GM21526 (cell line): ENCODE data around the gene RSKR.
A peak's percentile ranks its signal among the peaks of the same experiment; 100 is the strongest.
"Not testable (repeated sequence)": the region's sequence is repeated elsewhere in the genome, so short reads cannot be mapped to it uniquely, and the experiment has no call there.

Experiments used
- ATAC-seq: cut with Tn5 transposase; IDR thresholded peaks from one replicate; pipeline ENCODE4 v1.9.1; 2021; ENCODE audit warnings: moderate library complexity; ENCODE audit not compliant: unreplicated experiment, low FRiP score

The RSKR gene, protein sequence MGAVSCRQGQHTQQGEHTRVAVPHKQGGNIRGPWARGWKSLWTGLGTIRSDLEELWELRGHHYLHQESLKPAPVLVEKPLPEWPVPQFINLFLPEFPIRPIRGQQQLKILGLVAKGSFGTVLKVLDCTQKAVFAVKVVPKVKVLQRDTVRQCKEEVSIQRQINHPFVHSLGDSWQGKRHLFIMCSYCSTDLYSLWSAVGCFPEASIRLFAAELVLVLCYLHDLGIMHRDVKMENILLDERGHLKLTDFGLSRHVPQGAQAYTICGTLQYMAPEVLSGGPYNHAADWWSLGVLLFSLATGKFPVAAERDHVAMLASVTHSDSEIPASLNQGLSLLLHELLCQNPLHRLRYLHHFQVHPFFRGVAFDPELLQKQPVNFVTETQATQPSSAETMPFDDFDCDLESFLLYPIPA

DNA sequence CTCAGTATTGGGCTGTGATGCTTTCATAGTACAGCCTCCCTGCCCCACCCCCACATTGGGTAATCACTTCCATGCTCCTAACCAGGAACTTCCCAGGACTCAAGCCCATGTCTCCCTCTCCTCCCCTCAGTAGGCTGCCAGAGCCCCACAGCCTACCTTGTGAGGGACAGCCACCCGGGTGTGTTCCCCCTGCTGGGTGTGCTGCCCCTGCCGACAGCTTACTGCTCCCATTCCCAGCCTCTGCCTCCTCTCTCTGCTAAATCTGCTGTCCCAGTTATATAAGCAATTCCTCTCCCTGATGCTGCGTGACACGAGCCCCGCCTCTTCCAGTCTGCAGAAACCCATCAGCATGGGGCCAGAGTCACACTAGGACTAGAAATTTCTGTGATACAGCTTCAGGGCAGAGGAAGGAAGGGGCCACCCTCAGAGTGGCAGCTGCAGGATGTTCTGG is at the start of gene RSKR:
Gene RSKR (minus strand): TSS at position 255 of the 451 bp plus-strand sequence. CDS start 24 bp downstream, at position 231.
- ATAC-seq, result no peak

DNA sequence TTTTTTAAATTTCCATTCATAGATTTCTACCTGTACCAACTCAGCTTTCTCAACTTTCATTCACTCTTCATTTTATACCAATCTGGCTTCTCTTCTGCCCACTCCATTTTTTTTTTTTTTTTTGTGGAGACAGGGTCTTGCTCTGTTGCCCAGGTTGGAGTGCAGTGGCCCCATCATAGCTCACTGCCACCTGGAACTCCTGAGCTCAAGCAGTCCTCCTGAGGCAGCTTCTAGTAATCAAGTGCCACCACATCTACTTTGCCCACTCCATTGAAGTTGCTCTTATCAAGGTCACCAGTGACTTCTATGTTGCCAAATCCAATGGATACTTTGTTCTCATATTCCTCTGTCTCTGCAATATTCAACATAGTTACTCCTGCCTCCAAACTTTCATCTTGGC is 49.7 kb upstream of the RSKR start:
- ATAC-seq, result no peak

DNA sequence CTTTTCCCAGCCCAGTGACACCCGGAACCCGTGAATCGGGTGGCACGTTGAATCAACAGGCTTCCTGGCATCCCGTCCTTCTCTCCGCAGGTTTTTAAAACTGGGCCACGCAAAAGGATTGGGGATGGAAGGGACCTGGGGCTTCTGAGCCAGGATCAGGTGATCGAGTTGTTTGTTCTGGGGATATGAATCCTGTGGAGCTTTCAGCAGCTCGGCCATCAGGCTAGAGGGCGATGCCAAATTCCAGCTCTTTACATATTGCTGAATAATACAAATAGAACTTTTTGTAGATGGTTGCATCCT is 48.5 kb upstream of the RSKR start:
- no peak for ATAC-seq

DNA sequence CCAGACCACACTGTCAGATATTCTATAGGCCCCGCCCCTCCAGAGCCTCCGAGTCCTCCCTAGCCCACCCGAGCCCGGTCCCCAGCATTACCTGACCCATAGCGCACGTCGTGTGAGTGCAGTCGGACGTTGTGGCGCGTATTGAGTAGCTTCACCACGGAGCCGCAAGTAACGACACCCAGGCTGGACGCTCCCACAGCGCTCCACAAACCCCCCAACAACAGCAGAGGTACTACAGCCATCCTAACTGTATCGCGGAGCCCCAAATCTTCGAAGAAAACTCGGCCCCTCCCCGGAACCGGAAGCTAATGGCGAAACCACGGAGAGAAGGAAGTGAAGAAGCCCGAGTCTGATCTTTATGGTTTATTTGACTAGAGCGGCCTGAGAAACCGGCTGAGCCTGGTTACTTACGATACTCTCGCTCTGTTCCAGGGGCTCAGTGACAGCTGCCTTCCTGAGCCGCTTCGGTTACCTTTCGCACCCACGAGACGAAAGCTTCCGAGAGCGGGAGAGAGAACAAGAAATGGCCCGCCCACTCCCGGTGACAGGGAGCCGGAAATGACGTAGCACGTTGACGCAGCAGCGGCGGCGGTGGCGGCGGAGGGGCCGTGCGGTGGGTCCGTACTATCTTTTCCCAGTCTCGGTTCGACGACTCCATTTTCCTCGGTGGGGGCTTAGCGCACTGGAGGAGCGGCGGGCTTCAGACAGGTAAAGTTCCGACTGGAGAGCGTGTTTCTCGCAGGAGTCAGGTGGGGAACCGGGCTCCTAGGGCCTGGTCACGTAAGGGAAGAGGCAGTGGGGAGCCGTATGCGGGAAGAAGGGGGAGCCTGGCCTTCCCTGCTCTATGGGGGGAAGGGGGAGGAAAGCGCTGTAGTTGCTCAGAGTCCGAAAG is 47.9 kb upstream of the RSKR start, which contains the start of the genes SDF2 and SUPT6H:
Gene SDF2 (minus strand): TSS at position 272 of the 892 bp plus-strand sequence. CDS start 30 bp downstream, at position 242.
Gene SUPT6H (plus strand): TSS at position 571 of the 892 bp plus-strand sequence. CDS start 11,197 bp downstream, outside the sequence.
- peak; percentile 69 for ATAC-seq

DNA sequence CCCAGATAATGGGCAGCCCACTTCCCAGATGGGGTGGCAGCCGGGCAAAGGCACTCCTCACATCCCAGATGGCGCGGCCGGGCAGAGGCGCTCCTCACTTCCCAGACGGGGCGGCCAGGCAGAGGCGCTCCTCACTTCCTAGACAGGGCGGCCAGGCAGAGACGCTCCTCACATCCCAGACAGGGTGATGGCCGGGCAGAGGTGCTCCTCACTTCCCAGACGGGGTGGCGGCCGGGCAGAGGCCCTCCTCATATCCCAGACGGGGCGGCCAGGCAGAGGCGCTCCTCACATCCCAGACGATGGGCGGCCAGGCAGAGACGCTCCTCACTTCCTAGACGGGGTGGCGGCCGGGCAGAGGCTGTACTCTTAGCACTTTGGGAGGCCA is 45.5 kb upstream of the RSKR start:
- ATAC-seq, result not testable (repeated sequence)

DNA sequence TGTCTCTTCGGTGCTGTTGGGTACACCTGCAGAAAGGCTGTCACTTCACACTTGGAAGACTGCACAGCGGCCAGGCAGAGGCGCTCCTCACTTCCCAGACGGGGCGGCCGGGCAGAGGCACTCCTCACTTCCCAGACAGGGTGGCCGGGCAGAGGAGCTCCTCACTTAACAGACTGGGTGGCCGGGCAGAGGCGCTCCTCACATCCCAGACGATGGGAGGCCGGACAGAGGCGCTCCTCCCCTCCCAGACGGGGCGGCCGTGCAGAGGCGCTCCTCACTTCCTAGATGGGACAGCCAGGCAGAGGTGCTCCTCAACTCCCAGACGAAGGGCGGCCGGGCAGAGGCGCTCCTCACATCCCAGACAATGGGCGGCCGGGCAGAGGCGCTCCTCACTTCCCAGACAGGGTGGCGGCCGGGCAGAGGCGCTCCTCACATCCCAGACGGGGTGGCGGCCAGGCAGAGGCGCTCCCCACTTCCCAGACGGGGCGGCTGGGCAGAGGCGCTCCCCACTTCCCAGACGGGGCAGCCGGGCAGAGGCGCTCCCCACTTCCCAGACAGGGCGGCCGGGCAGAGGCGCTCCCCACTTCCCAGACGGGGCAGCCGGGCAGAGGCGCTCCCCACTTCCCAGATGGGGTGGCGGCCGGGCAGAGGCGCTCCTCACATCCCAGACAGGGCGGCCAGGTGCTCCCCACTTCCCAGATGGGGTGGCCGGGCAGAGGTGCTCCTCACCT is 44.9 kb upstream of the RSKR start:
- ATAC-seq, result not testable (repeated sequence)

DNA sequence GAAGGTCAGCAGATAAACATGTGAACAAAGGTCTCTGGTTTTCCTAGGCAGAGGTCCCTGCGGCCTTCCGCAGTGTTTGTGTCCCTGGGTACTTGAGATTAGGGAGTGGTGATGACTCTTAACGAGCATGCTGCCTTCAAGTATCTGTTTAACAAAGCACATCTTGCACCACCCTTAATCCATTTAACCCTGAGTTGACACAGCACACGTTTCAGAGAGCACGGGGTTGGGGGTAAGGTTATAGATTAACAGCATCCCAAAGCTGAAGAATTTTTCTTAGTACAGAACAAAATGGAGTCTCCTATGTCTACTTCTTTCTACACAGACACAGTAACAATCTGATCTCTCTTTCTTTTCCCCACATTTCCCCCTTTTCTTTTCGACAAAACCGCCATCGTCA is 44.4 kb upstream of the RSKR start:
- ATAC-seq, result not testable (repeated sequence)

DNA sequence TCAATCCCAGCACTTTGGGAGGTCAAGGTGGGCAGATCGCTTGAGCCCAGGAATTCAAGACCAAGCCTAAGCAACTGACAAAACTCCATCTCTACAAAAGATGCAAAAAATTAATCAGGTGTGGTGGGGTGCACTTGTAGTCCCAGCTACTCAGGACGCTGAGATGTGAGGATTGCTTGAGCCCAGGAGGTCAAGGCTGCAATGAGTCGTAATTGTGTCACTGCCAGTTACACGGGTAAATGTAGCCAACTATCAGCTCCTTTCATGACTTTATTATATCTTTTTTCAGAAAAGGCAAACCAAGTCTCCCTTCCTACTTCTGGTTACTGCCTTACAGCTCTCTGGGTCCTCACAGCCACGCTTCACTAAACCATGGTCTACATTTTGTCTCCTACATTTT is 43.8 kb upstream of the RSKR start:
- no peak for ATAC-seq

DNA sequence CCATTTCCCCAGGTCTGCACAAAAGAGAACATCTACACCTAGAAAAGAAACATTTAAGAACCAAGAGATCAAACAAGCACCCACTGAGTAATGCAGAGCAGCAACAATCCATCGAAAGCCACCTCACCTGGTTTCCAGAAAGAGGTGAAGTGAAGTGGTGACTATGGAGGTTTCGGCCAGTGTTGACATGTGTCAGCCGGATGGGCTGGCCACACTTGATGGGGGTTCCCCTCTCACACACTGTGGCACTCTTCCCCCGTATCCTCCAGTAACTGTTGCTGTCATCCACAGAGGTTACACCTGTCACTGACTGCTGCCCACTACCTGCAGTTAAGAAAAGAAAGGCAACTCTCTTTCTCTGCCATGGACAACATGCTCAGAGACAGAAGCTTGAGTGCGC is 41.2 kb upstream of the RSKR start:
- ATAC-seq, result no peak

DNA sequence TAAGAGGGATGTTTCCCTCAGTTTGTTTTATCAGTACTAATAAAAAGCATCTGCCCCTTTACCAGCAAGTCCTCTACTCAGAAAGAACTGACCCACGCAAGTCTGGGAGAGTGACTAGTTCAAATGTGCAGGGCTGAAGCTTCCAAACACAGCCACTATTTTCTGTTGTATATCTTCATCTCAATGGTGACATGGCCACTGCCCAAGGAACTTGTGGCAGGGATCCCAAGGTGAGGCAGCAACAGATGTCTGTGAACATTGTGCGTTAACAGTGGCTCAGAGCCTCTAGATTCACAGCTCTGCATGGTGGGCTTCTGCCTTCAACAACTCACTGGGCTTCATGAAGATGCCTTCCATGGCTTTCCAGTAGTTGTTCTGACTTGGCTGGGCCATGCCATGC is 34.7 kb upstream of the RSKR start:
- no peak for ATAC-seq

DNA sequence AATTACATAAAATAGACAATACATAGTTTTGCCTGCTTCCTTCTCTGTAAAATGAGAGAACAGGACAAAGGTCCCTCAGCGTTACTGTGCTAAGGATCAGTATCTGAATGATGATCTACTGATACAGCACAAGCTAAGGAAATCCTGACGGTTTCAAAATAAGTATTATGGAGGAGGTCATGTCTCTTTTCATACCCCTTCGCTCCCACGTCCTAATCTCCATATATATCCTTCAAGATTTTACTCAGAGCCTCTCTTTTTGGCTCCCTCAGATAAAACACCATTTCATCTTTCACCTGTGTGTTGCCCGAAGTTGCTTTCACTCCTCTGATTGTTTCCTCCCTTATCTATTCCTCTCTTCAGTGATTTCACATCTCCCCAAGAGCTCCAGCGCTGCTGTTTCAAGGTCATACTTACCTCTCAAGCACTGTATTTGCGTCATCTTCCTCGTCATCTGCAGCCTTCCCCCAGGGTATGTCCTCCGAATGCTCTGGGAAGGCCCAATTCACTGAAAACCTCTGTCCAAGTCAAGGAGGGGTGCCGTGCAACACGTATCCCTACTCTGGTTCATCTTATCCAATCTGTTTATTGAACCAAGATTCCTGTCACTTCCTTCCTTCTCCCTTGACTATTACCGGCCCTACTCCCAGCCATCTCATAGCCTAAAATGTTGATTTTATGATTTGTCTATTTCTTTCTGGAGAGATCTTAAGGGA is 32.2 kb upstream of the RSKR start:
- no peak for ATAC-seq

DNA sequence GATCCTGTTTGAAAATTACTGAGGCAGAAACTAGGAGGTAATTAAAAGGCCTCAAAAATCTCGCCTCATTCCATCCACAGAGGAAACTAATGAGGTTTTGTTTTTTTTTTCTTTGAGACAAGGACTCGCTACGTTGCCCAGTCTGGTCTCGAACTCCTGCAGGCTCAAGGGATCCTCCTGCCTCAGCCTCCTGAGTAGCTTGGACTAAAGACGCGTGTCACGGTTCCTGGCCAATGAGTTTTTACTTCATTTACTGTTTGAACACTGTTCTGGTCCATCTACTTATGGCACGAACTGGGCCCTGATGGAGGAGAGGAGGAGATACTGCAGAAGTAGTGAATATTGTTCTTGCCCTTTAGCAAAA is 31.6 kb upstream of the RSKR start:
- no peak for ATAC-seq

DNA sequence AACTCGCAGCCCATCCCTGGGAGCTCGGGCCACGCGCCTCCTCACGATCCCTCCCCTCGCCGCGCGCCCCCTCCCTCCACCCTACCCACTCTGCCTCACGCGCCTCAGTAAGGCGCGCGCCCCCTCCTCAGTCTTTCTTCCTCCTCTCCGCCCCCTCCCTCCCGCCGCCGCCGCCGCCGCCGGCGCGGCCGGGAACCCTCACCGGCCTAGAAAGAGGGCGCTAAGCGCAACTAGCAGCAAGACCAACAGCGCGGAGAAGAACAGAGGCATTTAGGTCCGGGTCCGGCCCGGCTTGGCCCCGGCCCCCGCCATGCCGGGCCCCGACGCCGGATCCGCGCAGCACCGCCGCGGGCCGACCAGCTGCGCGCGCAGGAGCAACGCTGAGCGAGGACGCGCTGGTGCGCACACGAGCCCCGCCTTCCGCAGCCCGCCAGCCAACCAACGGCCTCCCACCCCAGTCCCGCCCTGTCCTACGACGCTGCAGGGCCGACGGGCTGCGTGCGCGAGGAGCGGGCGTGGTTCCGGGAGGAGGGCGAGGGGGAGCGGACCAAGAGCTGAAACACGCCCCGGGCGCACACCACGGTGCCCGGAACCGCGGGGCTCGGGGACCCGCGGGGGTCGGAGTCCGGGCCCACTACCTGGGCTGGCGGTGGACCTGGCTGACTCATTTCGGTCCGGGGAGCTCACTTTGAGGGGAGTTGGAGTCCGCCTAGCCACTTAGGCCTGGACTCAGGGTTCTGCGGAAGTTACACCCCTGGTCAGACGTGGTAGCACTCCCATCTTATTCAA is 31.0 kb upstream of the RSKR start, which contains the start of gene BLTP2:
Gene BLTP2 (minus strand): TSS at position 372 of the 789 bp plus-strand sequence. CDS start 102 bp downstream, at position 270.
- ATAC-seq, result peak; percentile 80

DNA sequence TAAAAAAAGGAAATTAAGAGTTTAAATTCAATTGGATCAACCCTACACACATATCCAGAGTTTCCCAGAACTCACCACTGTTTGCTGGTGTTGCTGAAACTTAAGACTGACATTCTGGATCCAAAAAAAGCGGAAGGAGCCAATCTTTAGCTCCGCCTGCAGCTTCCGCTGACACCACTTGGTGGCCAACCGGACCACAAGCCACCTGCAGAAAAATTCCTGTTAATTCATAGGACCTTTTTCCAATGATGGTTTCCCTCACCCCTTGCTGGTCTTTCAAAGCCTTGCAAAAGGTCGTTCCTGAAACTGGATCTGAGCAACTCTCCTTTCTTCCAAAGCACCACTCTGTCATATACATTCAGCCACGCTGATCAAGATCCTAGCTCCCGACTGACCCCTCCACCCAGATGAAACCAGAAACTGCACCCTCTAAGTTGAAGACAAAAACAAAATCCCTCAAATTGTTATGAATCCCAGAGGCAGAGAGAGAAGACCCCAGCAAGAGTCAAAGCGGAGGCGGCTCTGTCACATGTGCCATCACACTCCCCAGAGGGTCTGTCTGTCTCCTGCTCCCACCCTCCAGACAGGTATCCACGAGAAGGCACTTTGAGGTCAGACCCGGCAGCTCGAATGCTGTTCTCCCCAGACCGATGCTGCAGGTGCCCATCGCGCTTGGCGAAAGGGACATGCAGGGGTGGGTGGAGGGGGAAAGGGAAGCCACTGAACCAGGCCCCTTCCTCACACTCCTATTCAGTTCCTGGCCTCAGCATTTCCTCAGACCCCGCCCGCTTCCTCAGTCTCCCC is 30.2 kb upstream of the RSKR start:
- no peak for ATAC-seq

DNA sequence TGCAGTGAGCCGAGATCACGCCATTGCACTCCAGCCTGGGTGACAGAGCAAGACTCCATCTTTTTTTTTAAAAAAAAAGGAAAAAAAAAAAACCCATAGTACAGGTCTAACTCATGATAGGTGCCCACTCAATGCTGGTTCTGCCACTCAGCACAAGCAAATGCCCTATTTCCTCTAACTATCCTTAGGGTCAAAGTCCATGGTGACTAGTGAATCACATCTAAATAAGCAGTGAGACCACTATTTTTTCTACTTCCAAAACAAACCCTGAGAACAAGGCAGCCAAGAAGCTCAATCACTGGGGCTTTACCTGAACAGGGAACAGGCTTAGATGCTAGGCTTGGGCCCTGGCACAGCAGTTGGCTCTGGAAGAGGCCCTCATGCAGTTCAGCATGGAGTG is 27.6 kb upstream of the RSKR start:
- ATAC-seq, result no peak

DNA sequence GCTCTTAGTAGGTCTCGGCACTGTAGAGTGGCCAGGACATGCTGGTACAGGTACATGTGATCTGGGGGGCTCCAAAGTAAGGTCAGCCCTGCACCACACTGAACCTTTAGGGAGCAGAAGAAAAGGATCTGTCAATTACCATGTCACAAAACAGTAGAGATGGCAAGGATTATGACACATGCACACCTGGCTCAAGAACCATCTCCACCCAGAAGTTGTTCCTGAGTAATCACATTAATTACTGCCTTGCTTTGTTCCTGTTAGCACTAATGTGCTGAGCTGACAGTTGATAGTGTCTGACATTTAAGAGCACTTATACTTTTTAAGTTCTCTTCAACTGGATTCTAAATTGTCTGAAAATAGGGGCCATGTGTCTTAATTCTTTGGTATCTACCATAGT is 21.5 kb upstream of the RSKR start:
- ATAC-seq, result no peak

DNA sequence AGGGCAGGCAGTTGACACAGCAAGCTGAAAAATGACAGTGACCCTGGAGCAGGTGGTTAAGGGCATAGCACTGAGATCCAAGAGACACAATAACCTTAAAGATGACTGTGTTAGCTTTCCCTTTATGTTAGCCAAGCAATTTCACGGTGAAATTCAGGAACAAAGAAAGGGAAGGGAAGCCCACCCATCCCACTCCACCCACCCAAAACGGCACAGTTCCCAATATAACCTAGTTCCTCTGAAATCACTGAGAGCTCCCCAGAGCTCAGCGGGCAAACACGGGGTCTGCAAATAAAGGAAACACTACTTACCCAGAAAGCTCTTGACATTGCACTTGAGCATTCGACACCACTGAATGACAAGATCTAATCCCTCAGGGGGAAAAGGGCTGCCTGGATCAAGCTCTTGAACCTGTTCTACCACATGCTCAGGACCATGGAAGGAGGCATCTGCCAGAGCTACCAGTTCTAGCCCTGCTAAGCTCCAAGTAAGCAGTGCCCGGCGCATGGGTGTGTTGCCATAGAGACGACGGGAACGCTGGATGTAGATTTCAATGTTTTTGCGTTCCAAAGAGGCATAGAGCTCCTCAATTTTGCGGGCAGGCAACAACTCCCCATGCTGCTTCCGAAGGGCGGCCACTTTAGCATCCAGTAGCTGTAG is 20.4 kb upstream of the RSKR start:
- ATAC-seq, result no peak

DNA sequence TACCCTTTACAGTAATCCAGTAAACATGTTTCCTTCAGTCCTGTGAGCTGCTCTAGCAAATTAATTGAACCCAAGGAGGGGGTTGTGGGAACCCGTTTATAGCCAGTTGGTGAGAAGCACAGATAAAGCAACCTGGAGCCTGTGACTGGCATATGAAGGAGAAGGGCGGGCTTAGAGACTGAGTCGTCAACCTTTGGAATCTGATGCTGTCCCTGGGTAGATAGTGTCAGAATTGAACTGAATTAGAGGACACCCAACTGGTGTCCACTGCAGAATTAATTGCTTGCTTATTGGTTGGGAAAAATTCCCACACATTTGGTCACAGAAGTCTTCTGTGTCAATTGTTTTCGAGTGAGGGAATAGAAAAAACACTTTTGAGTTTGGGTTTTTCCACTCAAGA is 12.8 kb upstream of the RSKR start:
- ATAC-seq, result no peak
